ENCODE results near the gene TOPBP1.
"Not testable (repeated sequence)": the region's sequence is repeated elsewhere in the genome, so short reads cannot be mapped to it uniquely, and the experiment has no call there.

The TOPBP1 gene

DNA sequence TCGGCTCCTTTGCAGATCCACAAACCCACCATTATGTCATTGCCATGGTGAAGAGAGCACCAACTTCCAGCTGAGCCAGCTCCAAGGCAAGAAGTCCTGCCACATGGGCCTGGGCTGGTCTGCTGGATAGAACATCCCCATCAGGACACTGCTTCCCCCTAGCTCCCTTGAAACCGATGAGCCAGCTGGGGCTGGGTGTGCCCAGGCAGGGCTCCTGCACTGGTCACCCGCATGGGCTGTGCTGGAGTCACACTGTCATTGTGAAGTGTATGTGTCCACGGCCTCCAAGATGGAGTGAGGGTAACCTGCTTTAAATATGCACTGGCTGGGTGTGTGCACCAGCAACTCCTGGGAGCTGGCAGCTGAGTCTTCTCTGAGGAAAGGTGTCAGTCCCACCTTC lies 31.0 kb upstream of the TOPBP1 start:
- Mint-ChIP-seq H3K27me3 (peaks cover 0 to 1% of the 10 kb centered on the region in 2 donors), H3K36me3 (no peaks in the 10 kb centered on the region), H3K27ac (no peak overlapping the region), H3K4me3 (no peak overlapping the region), H3K9me3 (no peaks in the 10 kb centered on the region), H3K4me1 (no peaks in the 10 kb centered on the region)
- no peak for DNase-seq
- ATAC-seq (replicated peaks), result no peak

DNA sequence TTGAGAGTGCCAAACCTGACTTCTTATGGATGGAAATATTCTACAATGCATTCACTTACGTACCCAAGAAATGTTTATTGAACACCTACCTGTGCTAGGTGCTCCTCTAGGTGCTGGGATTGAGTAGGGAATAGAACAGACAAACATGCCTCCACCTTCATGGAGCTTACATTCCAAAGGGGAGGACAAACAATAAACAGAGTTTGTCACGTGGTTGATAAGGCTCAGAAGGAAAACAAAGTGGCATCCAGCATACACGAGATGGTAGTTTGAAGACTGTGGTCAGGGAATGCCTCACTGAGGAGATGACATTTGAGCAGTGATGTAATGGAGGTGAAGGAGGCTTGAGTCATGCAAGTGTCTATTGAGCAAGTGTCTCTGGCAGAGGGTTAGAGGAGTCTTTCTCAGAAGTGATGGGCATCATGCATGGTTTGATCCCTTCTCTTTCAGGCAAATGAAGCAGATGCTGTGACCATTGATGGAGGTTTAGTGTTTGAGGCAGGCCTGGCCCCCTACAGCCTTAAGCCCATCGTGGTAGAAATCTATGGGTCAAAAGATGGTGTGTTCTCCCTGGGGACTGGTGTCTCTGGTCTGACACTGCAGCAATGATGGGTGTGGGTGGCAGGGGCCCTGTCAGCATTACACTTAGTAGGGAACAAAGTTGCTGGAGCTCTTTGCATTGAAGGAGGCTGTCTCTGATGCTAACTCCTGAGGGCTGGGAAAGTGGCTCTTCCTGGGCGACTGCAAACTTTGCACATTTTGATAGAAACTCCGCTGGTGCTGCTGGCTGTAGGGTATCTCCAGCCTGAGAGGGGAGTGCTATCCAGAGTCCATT lies 29.7 kb upstream of the TOPBP1 start:
- peaks cover 0 to 14% of the 10 kb centered on the region in 2 donors for H3K27me3 Mint-ChIP-seq
- no peaks in the 10 kb centered on the region for H3K4me1 Mint-ChIP-seq
- H3K9me3 Mint-ChIP-seq, result no peaks in the 10 kb centered on the region
- DNase-seq (no peak), ATAC-seq (replicated peaks) (peak in 1 of 2 donors; percentile 19)
- H3K4me3 Mint-ChIP-seq, result no peak overlapping the region
- H3K36me3 Mint-ChIP-seq, result no peaks in the 10 kb centered on the region
- no peak overlapping the region for H3K27ac Mint-ChIP-seq

DNA sequence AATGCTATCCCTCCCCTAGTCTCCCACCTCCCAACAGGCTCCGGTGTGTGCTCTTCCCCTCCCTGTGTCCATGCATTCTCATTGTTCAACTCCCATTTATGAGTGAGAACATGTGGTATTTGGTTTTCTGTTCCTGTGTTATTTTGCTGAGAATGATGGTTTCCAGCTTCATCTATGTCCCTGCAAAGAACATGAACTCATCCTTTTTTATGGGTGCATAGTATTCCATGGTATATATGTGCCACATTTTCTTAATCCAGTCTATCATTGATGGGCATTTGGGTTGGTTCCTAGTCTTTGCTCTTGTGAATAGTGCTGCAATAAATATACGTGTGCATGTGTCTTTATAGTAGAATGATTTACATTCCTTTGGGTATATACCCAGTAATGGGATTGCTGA lies 16.3 kb upstream of the TOPBP1 start:
- peaks cover 7 to 20% of the 10 kb centered on the region in 2 donors for H3K4me1 Mint-ChIP-seq
- H3K27ac Mint-ChIP-seq; DNase-seq; H3K4me3 Mint-ChIP-seq; ATAC-seq (replicated peaks); H3K36me3 Mint-ChIP-seq; H3K9me3 Mint-ChIP-seq: not testable (repeated sequence)
- peaks cover 54 to 68% of the 10 kb centered on the region in 2 donors for H3K27me3 Mint-ChIP-seq

DNA sequence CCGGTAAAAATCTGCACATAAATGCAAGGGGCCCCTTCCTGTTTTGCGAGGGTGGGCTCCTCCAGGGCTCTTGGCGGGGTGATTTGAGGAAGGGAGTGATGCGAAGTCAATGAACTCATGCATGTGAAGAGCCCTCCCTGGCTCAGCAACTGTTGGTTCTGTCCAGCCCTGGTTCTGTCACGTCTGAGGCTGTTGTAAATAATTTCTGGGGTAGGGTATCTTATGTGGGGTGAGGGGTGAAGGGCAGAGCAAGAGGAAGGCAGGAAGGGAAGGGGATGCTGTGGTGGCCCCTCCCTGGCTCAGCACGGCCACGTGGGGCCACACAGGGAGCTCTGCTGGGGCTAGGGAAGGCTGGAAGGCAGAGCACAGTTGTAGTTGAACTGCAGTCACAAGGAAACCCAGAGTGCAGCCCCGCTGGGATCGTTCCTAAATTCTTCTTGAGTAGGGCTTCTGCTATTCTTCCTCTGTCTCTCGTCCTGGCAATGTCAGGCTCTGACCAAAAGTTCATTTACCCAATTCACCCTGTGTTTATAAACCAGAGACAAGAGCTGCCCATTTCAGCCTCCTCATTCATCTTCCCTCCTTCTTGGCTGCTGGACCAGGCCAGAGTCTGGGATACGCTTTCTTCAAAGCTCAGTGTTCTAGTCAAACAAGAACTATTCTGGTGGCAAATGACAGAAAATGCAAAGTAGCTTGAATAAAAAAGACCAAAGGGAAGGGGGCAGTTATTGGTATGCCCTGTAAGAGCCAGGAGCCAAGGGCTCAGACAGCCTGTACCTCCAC lies 14.8 kb upstream of the TOPBP1 start:
- DNase-seq, result no peak
- H3K9me3 Mint-ChIP-seq, result peaks cover 5 to 6% of the 10 kb centered on the region in 2 donors
- no peak for ATAC-seq (replicated peaks)
- H3K4me1 Mint-ChIP-seq, result peaks cover 7 to 20% of the 10 kb centered on the region in 2 donors
- H3K27me3 Mint-ChIP-seq, result peaks cover 52 to 70% of the 10 kb centered on the region in 2 donors
- H3K36me3 Mint-ChIP-seq, result peaks cover 0 to 4% of the 10 kb centered on the region in 2 donors
- no peak overlapping the region for H3K4me3 Mint-ChIP-seq
- H3K27ac Mint-ChIP-seq, result no peak overlapping the region

DNA sequence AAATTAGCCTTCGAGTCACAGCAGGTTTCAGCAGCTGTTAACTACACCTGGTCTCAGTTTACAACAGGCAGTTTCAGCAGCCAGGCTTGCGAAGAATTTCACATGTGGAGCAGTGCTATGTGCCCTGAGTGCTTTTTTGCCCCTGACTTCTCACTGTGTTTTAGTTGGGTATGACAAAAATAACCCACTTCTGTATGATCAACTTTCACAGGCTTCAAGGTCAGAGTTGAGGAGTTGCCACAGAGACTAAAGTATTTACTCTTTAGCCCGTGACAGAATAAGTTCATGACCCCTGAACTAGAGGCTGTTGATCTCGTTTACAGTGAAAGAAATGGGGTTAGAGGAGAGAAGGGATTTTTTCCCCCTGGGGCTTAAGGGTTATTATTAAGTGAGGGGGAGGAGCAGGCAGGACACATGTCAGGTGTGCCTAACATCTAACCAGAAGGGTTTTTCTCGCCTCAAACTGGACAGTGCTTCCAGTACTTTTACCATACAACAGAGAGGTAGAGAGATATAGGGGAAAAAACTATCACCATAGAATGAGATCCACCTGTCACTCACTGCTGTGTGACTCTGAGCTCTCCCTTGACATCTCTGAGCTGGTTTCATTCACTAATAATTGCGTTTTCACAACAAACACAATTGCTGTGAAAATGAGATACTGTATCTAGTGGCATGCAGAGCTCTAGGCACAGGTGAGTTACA lies 14.0 kb upstream of the TOPBP1 start:
- Mint-ChIP-seq H3K27me3 (peaks cover 48 to 66% of the 10 kb centered on the region in 2 donors), H3K27ac (no peak overlapping the region), H3K9me3 (peaks cover 5 to 6% of the 10 kb centered on the region in 2 donors), H3K36me3 (peaks cover 0 to 4% of the 10 kb centered on the region in 2 donors), H3K4me3 (no peak overlapping the region), H3K4me1 (peaks cover 7 to 20% of the 10 kb centered on the region in 2 donors)
- ATAC-seq (replicated peaks) (peak in 1 of 2 donors; percentile 22), DNase-seq (no peak)

DNA sequence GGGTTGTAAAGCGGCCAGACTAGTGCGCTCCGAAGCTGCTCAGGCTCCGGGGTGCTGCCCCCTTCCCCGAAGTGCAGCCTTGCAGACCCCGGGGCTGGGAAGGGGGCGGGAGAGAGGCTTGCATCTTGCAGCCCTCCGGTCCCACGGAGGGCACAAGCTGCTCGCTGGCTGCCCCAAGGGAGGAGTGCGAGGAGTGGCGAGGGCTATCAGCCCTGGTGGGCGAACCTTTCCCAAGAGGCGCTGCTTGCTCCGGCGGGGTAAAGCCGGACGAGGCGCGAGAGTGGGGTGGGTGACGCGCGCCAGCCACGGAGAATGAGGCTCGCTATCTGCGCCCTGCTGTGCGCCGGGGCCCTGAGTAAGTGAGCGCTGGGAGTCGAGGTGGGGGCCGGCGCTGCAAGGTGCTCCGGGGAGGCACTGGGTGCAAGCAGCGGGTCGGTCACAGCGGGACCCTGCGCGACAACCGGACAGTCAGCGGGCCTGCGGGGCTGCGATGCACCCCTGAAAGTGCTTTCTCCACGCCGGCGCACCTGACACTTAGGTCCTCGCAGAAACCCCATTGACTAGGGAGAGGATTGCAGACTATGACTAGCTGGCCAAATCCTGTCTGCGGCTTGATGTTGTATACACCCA lies 12.7 kb upstream of the TOPBP1 start:
- no peak overlapping the region for H3K27ac Mint-ChIP-seq
- peak in 1 of 2 donors; percentile 16 for ATAC-seq (replicated peaks)
- no peak for DNase-seq
- peaks cover 5 to 6% of the 10 kb centered on the region in 2 donors for H3K9me3 Mint-ChIP-seq
- peaks cover 53 to 68% of the 10 kb centered on the region in 2 donors for H3K27me3 Mint-ChIP-seq
- H3K36me3 Mint-ChIP-seq, result peaks cover 0 to 4% of the 10 kb centered on the region in 2 donors
- H3K4me3 Mint-ChIP-seq, result peak overlapping the region; percentile 52 to 61
- H3K4me1 Mint-ChIP-seq, result peaks cover 7 to 20% of the 10 kb centered on the region in 2 donors

DNA sequence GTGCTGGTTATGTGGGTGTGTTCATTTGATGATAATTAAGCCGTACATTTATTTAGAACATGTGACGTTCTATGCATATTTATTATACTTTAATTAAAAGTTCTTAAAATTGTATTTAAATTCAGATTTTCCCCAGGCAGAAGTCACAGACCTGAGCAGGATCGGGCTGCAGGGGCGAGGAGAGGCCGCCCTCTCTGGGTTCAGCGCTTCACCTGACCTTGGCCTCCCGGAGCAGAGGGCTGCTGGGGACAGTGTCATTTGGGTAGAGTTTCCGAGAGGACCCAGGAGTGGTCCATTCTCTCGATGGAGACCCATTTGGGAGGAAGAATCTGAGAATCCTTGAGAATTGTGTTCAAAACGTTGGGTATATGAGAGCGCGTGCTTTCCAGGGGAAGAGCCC lies 12.0 kb upstream of the TOPBP1 start:
- peaks cover 7 to 20% of the 10 kb centered on the region in 2 donors for H3K4me1 Mint-ChIP-seq
- peaks cover 5 to 6% of the 10 kb centered on the region in 2 donors for H3K9me3 Mint-ChIP-seq
- no peak overlapping the region for H3K4me3 Mint-ChIP-seq
- H3K27me3 Mint-ChIP-seq, result peaks cover 53 to 67% of the 10 kb centered on the region in 2 donors
- no peak for ATAC-seq (replicated peaks)
- peaks cover 0 to 4% of the 10 kb centered on the region in 2 donors for H3K36me3 Mint-ChIP-seq
- H3K27ac Mint-ChIP-seq, result no peak overlapping the region
- DNase-seq, result no peak

DNA sequence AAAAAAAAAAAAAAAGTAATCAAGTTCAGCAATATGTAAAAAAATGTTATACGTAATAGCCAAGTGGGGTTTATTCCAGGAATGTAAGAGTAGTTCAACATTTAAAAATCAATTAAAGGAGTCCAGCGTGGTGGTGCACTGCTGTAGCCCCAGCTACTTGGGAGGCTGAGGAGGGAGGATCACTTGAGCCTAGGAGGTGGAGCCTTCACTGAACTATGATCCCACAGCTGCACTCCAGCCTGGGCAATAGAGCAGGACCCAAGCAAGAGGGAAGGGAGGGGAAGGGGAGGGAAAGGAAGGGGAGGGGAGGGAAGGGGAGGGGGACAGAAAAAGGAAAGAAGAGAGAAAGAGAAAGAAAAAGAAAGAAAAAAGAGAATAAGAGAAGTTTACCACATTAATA lies 10.7 kb upstream of the TOPBP1 start:
- Mint-ChIP-seq H3K27ac (no peak overlapping the region), H3K36me3 (no peaks in the 10 kb centered on the region), H3K4me1 (peaks cover 7 to 20% of the 10 kb centered on the region in 2 donors), H3K27me3 (peaks cover 45 to 57% of the 10 kb centered on the region in 2 donors), H3K9me3 (no peaks in the 10 kb centered on the region), H3K4me3 (no peak overlapping the region)
- no peak for DNase-seq
- no peak for ATAC-seq (replicated peaks)

DNA sequence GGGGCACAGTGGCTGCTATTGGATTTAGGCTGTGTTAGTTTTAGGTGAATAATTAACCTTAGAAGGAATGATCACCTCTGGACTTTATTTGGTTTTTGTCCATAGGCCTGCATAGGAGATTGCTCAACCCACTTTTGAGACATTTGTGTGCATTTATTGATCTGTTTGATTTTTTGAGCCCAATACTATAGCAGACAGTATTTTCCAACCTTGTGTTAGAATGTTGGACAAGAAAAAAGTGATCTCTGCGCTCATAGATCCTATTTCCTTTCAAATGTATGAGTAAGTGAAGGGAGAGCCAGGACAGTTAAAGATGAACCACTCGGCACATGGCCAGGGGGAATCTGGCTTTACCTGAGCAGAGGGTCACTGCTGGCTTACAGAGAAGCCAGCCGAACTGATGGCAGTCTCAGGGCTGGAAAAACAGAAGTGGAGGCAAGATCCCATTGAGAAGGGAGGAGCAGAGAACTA lies 8.8 kb upstream of the TOPBP1 start:
- Mint-ChIP-seq H3K36me3 (no peaks in the 10 kb centered on the region), H3K4me3 (no peak overlapping the region), H3K9me3 (no peaks in the 10 kb centered on the region), H3K27ac (no peak overlapping the region), H3K4me1 (peaks cover 2 to 11% of the 10 kb centered on the region in 2 donors), H3K27me3 (peaks cover 37 to 44% of the 10 kb centered on the region in 2 donors)
- ATAC-seq (replicated peaks) (no peak), DNase-seq (no peak)

DNA sequence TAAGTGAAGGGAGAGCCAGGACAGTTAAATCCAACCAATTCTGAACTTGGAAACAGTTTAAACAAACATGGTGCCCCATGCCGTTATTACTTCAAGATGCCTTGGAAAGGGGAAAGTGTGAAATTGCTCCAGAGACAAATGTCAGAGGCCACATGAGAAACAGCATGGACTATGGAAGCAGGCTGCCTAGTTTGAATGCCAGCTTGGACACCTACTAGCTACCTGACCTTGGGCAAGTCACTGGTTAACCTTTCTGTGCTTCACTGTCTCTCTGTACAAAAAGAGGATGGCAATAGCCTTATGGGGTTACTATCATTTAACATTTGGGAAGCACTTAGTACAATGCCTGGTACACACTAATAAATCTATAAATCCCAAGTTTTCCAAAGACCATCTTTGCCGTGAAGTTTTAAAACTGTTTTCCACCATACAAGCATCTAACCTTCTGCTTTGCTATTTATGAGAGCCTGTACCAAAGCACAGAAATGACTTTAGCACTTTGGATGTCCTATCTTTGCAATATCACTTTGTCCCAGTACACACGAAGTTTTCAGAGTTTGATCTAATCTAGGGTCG lies 8.3 kb upstream of the TOPBP1 start:
- H3K36me3 Mint-ChIP-seq, result no peaks in the 10 kb centered on the region
- H3K4me1 Mint-ChIP-seq, result peaks cover 2 to 11% of the 10 kb centered on the region in 2 donors
- ATAC-seq (replicated peaks) (no peak), DNase-seq (no peak)
- no peaks in the 10 kb centered on the region for H3K9me3 Mint-ChIP-seq
- H3K4me3 Mint-ChIP-seq, result no peak overlapping the region
- H3K27ac Mint-ChIP-seq, result no peak overlapping the region
- H3K27me3 Mint-ChIP-seq, result peaks cover 37 to 44% of the 10 kb centered on the region in 2 donors

DNA sequence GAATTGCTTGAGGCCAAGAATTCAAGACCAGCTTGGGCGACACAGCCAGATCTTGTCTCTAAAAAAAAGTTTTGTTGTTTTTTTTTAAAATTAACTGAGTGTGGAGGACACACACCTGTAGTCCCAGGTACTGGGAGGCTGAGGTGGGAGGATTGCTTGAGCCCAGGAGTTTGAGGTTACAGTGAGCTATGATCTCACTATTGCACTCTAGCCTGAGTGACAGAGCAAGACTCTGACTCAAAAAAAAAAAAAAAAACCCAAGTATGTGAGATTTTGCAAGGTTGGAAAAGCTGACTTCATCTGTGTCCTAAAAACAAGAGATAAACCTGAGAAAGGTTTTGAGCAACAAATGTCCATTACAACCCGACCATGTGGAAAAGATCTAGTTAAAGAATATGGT lies 5.4 kb upstream of the TOPBP1 start:
- peaks cover 0 to under 1% of the 10 kb centered on the region in 2 donors for H3K36me3 Mint-ChIP-seq
- no peak overlapping the region for H3K27ac Mint-ChIP-seq
- no peak for DNase-seq
- H3K4me1 Mint-ChIP-seq, result peaks cover 11 to 17% of the 10 kb centered on the region in 2 donors
- H3K27me3 Mint-ChIP-seq, result peaks cover 15 to 17% of the 10 kb centered on the region in 2 donors
- H3K9me3 Mint-ChIP-seq, result no peaks in the 10 kb centered on the region
- ATAC-seq (replicated peaks), result no peak
- H3K4me3 Mint-ChIP-seq, result no peak overlapping the region

DNA sequence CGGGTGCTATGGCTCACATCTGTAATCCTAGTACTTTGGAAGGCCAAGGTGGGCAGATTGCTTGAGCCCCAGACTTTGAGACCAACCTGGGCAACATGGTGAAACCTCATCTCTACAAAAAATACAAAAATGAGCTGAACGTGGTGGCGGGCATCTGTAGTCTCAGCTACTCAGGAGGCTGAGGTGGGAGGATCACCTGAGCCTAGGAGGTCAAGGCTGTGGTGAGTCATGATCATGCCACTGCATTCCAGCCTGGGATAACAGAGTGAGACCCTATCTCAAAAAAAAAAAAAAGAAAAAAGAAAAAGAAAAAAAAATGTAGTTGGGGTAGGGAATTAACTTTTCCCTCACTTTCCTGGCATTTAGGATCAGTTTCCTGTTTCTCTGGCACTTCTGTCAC lies 3.4 kb upstream of the TOPBP1 start:
- H3K27ac Mint-ChIP-seq; H3K9me3 Mint-ChIP-seq; ATAC-seq (replicated peaks); H3K27me3 Mint-ChIP-seq; DNase-seq; H3K36me3 Mint-ChIP-seq; H3K4me3 Mint-ChIP-seq: not testable (repeated sequence)
- H3K4me1 Mint-ChIP-seq, result peaks cover 14 to 30% of the 10 kb centered on the region in 2 donors

DNA sequence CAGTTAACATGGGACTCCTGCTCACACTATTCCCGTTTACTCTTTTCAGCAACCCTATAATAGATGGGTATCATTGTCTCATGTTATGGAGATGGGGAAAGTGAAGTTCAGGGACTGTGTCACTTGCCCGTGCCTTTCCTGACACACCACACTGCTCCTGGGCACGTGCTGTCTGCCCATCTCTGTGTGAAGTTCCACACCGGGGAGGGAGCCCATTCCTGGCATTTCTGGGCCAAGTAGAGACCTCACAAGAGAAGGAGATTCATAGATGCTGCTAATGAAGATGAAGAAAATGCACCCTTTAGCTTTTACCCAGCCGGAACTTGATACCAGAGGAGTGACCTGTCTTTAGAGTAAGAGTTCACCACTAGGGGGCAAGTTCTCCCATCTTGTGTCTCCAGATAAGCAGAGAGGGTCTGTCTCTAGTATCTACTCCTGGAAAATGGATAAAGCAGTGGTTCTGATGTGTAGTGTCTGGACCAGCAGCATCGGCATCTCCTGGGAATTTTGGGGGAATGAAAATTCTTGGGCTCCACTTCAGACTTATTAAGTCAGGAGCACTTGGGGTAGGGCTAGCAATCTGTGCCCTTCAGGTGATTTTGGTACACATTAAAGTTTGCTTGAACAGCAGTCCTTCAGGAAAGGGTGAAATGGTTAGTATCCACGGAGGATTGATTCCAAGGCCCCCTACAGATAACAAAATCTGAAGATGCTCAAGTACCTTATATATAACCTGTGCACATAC lies 2.0 kb upstream of the TOPBP1 start:
- DNase-seq (peak; percentile 24), ATAC-seq (replicated peaks) (peak; percentile 63 to 65)
- H3K4me1 Mint-ChIP-seq, result peaks cover 25 to 45% of the 10 kb centered on the region in 2 donors
- H3K36me3 Mint-ChIP-seq, result peaks cover 16 to 17% of the 10 kb centered on the region in 2 donors
- no peaks in the 10 kb centered on the region for H3K9me3 Mint-ChIP-seq
- H3K4me3 Mint-ChIP-seq, result peak overlapping the region; percentile 50 to 63
- peak overlapping the region; percentile 70 for H3K27ac Mint-ChIP-seq
- no peaks in the 10 kb centered on the region for H3K27me3 Mint-ChIP-seq
